ENCODE measurements around the gene ZNF493.

Gene ZNF493

GRCh38 chr19:21463449-21464105 is 66.6 kb downstream of the ZNF493 start:
- peak; percentile 20 for DNase-seq

GRCh38 chr19:21466627-21467026 is 69.7 kb downstream of the ZNF493 start:
- no peak for DNase-seq

GRCh38 chr19:21468791-21469190 is 71.9 kb downstream of the ZNF493 start:
- DNase-seq = no peak

- no peak for DNase-seq
Measured at GRCh38 chr19:21472507-21472906, 75.6 kb downstream of the ZNF493 start.

- peak; percentile 66 for DNase-seq
Measured at GRCh38 chr19:21474671-21475181, 77.8 kb downstream of the ZNF493 start.

All from fibroblast of skin of back (primary cell).